GM19395 (cell line): ENCODE data around the gene CAPSL.
A peak's percentile ranks its signal among the peaks of the same experiment; 100 is the strongest.
"Not testable (repeated sequence)": the region's sequence is repeated elsewhere in the genome, so short reads cannot be mapped to it uniquely, and the experiment has no call there.

Experiments used
- ATAC-seq: cut with Tn5 transposase; IDR thresholded peaks from one replicate; pipeline ENCODE4 v1.9.1; 2021; ENCODE audit warnings: mild to moderate bottlenecking, moderate library complexity; ENCODE audit not compliant: unreplicated experiment

CAPSL gene

GRCh38 chr5:35878079-35878478 lies 60.3 kb downstream of the CAPSL start:
- ATAC-seq, result no peak

- no peak for ATAC-seq
Measured at GRCh38 chr5:35877655-35878054, 60.8 kb downstream of the CAPSL start.

- no peak for ATAC-seq
Measured at GRCh38 chr5:35876922-35877321, 61.5 kb downstream of the CAPSL start.

- no peak for ATAC-seq
Measured at GRCh38 chr5:35876454-35876853, 62.0 kb downstream of the CAPSL start.

GRCh38 chr5:35870605-35871004 lies 67.8 kb downstream of the CAPSL start:
- no peak for ATAC-seq

GRCh38 chr5:35869685-35870277 lies 68.6 kb downstream of the CAPSL start:
- ATAC-seq, result no peak

- no peak for ATAC-seq
Measured at GRCh38 chr5:35867998-35868397, 70.4 kb downstream of the CAPSL start.

- ATAC-seq, result peak; percentile 63
Measured at GRCh38 chr5:35863159-35863558, 75.3 kb downstream of the CAPSL start.

GRCh38 chr5:35862126-35862525 lies 76.3 kb downstream of the CAPSL start:
- no peak for ATAC-seq

- ATAC-seq, result no peak
Measured at GRCh38 chr5:35861718-35862117, 76.7 kb downstream of the CAPSL start.

GRCh38 chr5:35860686-35861085 lies 77.7 kb downstream of the CAPSL start:
- ATAC-seq, result no peak

- ATAC-seq, result no peak
Measured at GRCh38 chr5:35859101-35859661, 79.2 kb downstream of the CAPSL start.

GRCh38 chr5:35857606-35858205 lies 80.7 kb downstream of the CAPSL start:
- ATAC-seq, result no peak

GRCh38 chr5:35856765-35857351 lies 81.6 kb downstream of the CAPSL start, which contains the start of gene IL7R:
Gene IL7R (plus strand): TSS chr5:35856891. CDS start chr5:35856978, 87 bp downstream.
- peak; percentile 65 for ATAC-seq

GRCh38 chr5:35856186-35856764 lies 82.1 kb downstream of the CAPSL start:
- not testable (repeated sequence) for ATAC-seq

- no peak for ATAC-seq
Measured at GRCh38 chr5:35855187-35855586, 83.2 kb downstream of the CAPSL start.
